HEK293T (cell line): ENCODE data around the gene IFNK.

Experiments
- BHLHE40 ChIP-seq: fragments of 450-650 bp; IDR thresholded peaks from 2 replicates; pipeline ENCODE4 v1.6.1; 2016; ENCODE audit warnings: mild to moderate bottlenecking, moderate library complexity, borderline replicate concordance
- CTBP1 ChIP-seq: fragments of 450-650 bp; IDR thresholded peaks from 2 replicates; pipeline ENCODE4 v1.6.1; 2016; ENCODE audit warnings: borderline replicate concordance
- FOXM1 ChIP-seq: fragments of 450-650 bp; IDR thresholded peaks from 2 replicates; pipeline ENCODE4 v1.6.1; 2017; ENCODE audit warnings: mild to moderate bottlenecking, borderline replicate concordance
- L3MBTL2 ChIP-seq: fragments of 450-650 bp; conservative IDR thresholded peaks from 2 replicates; pipeline ENCODE4 v1.6.1; 2016; ENCODE audit warnings: mild to moderate bottlenecking
- NFRKB ChIP-seq: fragments of 450-650 bp; IDR thresholded peaks from 2 replicates; pipeline ENCODE4 v1.6.1; 2016; ENCODE audit warnings: mild to moderate bottlenecking, moderate library complexity
- SP1 ChIP-seq: fragments of 450-650 bp; IDR thresholded peaks from 2 replicates; pipeline ENCODE4 v1.6.1; 2017

DNA sequence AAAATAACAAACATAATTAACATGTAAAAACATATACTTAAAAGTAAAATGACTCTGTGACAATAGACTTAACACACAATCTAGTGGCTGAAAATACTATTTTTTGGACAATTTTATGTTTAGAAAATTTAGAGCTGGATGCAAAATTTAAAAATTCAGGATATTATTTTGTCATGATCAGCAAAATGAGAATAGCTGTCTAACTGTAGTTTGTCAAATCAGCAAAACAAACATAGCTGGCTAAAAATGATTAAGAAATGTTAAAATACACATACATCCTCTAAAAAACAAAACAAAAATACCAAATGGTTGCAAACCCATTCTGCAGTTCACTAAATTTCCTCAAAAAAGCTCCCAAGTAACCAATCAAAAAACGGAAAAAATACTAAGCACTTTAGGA is 30.6 kb downstream of the IFNK start:
- TF ChIP-seq FOXM1 (no peak), BHLHE40 (no peak), CTBP1 (no peak), L3MBTL2 (no peak), SP1 (no peak), NFRKB (no peak)
